B cell (primary cell): Measurements from ENCODE around the gene ARNT2. TPM values are rescaled to one million over a fixed set of nuclear protein-coding genes. Genes with fewer than 3 reads are reported as not detected.

Experiments used
- ATAC-seq: fragments of 200-7000 bp; cut with Tn5 transposase; one replicate; pipeline ENCODE4 v1.10.0; 2021; ENCODE audit warnings: low read depth, mild to moderate bottlenecking, moderate number of reproducible peaks, moderate library complexity
- CTCF ChIA-PET: fragments of 350-600 bp; sonication (Branson Sonifier 250); formaldehyde crosslinking; loops from one replicate; lab custom pipeline; 2021; ENCODE audit warnings: antibody characterized with exemption, inconsistent platforms; lab: Charles Lee
- POLR2A ChIA-PET: fragments of 350-600 bp; sonication (Branson Sonifier 250); formaldehyde crosslinking; loops from one replicate; lab custom pipeline; 2021; ENCODE audit warnings: antibody characterized with exemption; lab: Charles Lee
- DNase-seq: peaks from one replicate; pipeline ENCODE4 v3.0.0; 2013
- H2AFZ ChIP-seq: 2 replicates; pipeline ENCODE4 v1.6.1; 2012; ENCODE audit warnings: mild to moderate bottlenecking, low read depth, low read length; ENCODE audit not compliant: insufficient read depth, poor library complexity, severe bottlenecking
- H3K27ac ChIP-seq, 2 donors: 1 replicate in 1 of 2; 2 replicates in 1 of 2; pipeline ENCODE4 v1.5.1; 2012 to 2013; ENCODE audit warnings: low read length in 2 of 2, mild to moderate bottlenecking in 2 of 2, moderate library complexity in 1 of 2
- H3K27me3 ChIP-seq, 4 experiments: fragments of 200-600 bp in 1 of 4; sonication (generic) in 1 of 4; replicated peaks in 1 of 4; 1 replicate in 2 of 4; 2 replicates in 2 of 4; pipeline versions ENCODE4 v1.6.1 to v1.7.0; 2013 to 2016; ENCODE audit warnings: low read length in 3 of 4, mild to moderate bottlenecking in 2 of 4, mixed read lengths in 1 of 4, moderate library complexity in 1 of 4; ENCODE audit not compliant: insufficient read depth in 4 of 4, control insufficient read depth in 3 of 4; ENCODE audit errors: control extremely low read depth in 1 of 4
- H3K36me3 ChIP-seq, 2 experiments: replicated peaks in 1 of 2; 1 replicate in 1 of 2; 2 replicates in 1 of 2; pipeline versions ENCODE4 v1.6.1 to v1.7.1; 2013; ENCODE audit warnings: low read length in 1 of 2; ENCODE audit not compliant: insufficient read depth in 2 of 2, control insufficient read depth in 1 of 2; ENCODE audit errors: control extremely low read depth in 1 of 2, extremely low read depth in 1 of 2
- H3K4me1 ChIP-seq, 2 donors: fragments of 200-600 bp in 1 of 2; sonication (generic) in 1 of 2; 1 replicate in 1 of 2; 2 replicates in 1 of 2; pipeline versions ENCODE4 v1.5.1 to v1.6.1; 2013 to 2017; ENCODE audit warnings: low read length in 2 of 2; ENCODE audit not compliant: control insufficient read depth in 2 of 2, insufficient read depth in 2 of 2
- H3K4me2 ChIP-seq: replicated peaks from 2 replicates; pipeline ENCODE3; 2012; ENCODE audit warnings: mild to moderate bottlenecking, low read depth, low read length; ENCODE audit not compliant: poor library complexity, severe bottlenecking
- H3K4me3 ChIP-seq, 5 experiments: fragments of 200-600 bp in 1 of 5; sonication (generic) in 1 of 5; 1 replicate in 3 of 5; 2 replicates in 2 of 5; pipeline versions ENCODE4 v1.5.1 to v1.7.0; 2011 to 2016; ENCODE audit warnings: low read length in 4 of 5, mild to moderate bottlenecking in 4 of 5, low read depth in 2 of 5, control low read depth in 1 of 5, moderate library complexity in 1 of 5; ENCODE audit not compliant: insufficient read depth in 1 of 5; ENCODE audit errors: control extremely low read depth in 1 of 5, extremely low read depth in 1 of 5
- H3K79me2 ChIP-seq: fragments of 200-600 bp; sonication (generic); one replicate; pipeline ENCODE4 v1.6.0; 2016; ENCODE audit warnings: low read length; ENCODE audit not compliant: control insufficient read depth, insufficient read depth
- H3K9ac ChIP-seq: fragments of 200-600 bp; sonication (generic); 2 replicates; pipeline ENCODE4 v1.6.1; 2017; ENCODE audit warnings: mild to moderate bottlenecking, low read length, moderate library complexity
- H3K9me3 ChIP-seq, 3 donors: one replicate each; pipeline versions ENCODE4 v1.6.1 to v1.7.1; 2013; ENCODE audit warnings: low read length in 2 of 3; ENCODE audit not compliant: control insufficient read depth in 2 of 3, insufficient read depth in 1 of 3; ENCODE audit errors: control extremely low read depth in 1 of 3
- H4K20me1 ChIP-seq: 2 replicates; pipeline ENCODE4 v1.6.0; 2012; ENCODE audit warnings: mild to moderate bottlenecking, low read length; ENCODE audit not compliant: insufficient read depth, control insufficient read depth, poor library complexity, severe bottlenecking
- H3K27ac Mint-ChIP-seq: one replicate; pipeline ENCODE4 v1.8.0; 2021; ENCODE audit warnings: mixed read lengths
- H3K27me3 Mint-ChIP-seq: one replicate; pipeline ENCODE4 v1.8.0; 2021; ENCODE audit warnings: mixed read lengths
- H3K4me1 Mint-ChIP-seq: one replicate; pipeline ENCODE4 v1.8.0; 2021; ENCODE audit warnings: mixed read lengths
- H3K4me3 Mint-ChIP-seq: one replicate; pipeline ENCODE4 v1.8.0; 2021; ENCODE audit warnings: mixed read lengths
- H3K9me3 Mint-ChIP-seq: one replicate; pipeline ENCODE4 v1.8.0; 2022; ENCODE audit warnings: mixed read lengths; ENCODE audit not compliant: insufficient read depth
- EZH2 ChIP-seq: IDR thresholded peaks from 2 replicates; pipeline ENCODE4 v1.6.1; 2012; ENCODE audit warnings: borderline replicate concordance, low read depth, mild to moderate bottlenecking, moderate library complexity, low read length; ENCODE audit not compliant: insufficient read depth, poor library complexity, severe bottlenecking
- WGBS: methylation state at CpG from one replicate; pipeline ENCODE4 v1.1.5; 2013; ENCODE audit warnings: missing lambda C conversion rate; ENCODE audit not compliant: insufficient coverage; 5-methylcytosine and 5-hydroxymethylcytosine counted together
- intact Hi-C: fragments of 100-400 bp; cut with micrococcal nuclease; formaldehyde crosslinking; loops from one replicate; pipeline ENCODE4 v1.10.0; 2022
- polyA plus RNA-seq: library from polyadenylated mRNA; depleted of rRNA; stranded (reverse); fragments of >200 nt; gene quantifications from 2 replicates; pipeline ENCODE4 v1.2.3, GENCODE V29; 2012
- total RNA-seq, 2 donors: library from RNA; stranded (reverse); fragments of 120-200 nt in 1 of 2; gene quantifications; 1 replicate in 1 of 2; 2 replicates in 1 of 2; pipeline versions ENCODE4 v1.2.3 to v1.2.4, GENCODE V29; 2013 to 2022
- TF ChIP-seq, protein P1 (sequence below): fragments of 200-600 bp; IDR thresholded peaks from one replicate; pipeline ENCODE4 v1.8.0; 2022; ENCODE audit warnings: antibody characterized with exemption, mild to moderate bottlenecking

ARNT2 gene
- total and polyA plus RNA-seq, 2 donors (not counting 1 experiment from before 2014, with no cell fraction given), result not detected

- no peak overlapping the region for H3K27ac ChIP-seq
- Mint-ChIP-seq H3K27me3 (peaks cover 11% of the 10 kb centered on the region), H3K4me1 (peaks cover 4% of the 10 kb centered on the region), H3K9me3 (no peaks in the 10 kb centered on the region), H3K4me3 (no peak overlapping the region), H3K27ac (no peak overlapping the region)
- H2AFZ ChIP-seq, result no peak overlapping the region
- H4K20me1 ChIP-seq, result no peaks in the 10 kb centered on the region
- peaks cover 0 to 8% (median 4%) of the 10 kb centered on the region in 4 experiments for H3K27me3 ChIP-seq
- no peak for TF ChIP-seq EZH2
- TF ChIP-seq, protein P1, sequence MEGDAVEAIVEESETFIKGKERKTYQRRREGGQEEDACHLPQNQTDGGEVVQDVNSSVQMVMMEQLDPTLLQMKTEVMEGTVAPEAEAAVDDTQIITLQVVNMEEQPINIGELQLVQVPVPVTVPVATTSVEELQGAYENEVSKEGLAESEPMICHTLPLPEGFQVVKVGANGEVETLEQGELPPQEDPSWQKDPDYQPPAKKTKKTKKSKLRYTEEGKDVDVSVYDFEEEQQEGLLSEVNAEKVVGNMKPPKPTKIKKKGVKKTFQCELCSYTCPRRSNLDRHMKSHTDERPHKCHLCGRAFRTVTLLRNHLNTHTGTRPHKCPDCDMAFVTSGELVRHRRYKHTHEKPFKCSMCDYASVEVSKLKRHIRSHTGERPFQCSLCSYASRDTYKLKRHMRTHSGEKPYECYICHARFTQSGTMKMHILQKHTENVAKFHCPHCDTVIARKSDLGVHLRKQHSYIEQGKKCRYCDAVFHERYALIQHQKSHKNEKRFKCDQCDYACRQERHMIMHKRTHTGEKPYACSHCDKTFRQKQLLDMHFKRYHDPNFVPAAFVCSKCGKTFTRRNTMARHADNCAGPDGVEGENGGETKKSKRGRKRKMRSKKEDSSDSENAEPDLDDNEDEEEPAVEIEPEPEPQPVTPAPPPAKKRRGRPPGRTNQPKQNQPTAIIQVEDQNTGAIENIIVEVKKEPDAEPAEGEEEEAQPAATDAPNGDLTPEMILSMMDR, result no peak
- no peaks in the 10 kb centered on the region for H3K9me3 ChIP-seq
- H3K36me3 ChIP-seq, result no peaks in the 10 kb centered on the region
- no peak for ATAC-seq
- ChIA-PET CTCF (interaction anchor here (0.8 to 8.5 kb wide), 16 partner anchors 10 to 811 kb away, joined by 3 to 102 read pairs (median 4); no protein-coding TSS in a partner anchor), POLR2A (no interaction called here)
- H3K4me1 ChIP-seq, result peaks cover 0 to 4% of the 10 kb centered on the region in 2 donors
- H3K9ac ChIP-seq, result no peak overlapping the region
- WGBS, result 80% methylated on average over 1 of the region's 4 CpGs
- intact Hi-C loops, result loop anchor here (5.0 to 10.0 kb wide), 2 partner anchors 400 to 648 kb away; no protein-coding TSS in a partner anchor
- no peak overlapping the region for H3K4me2 ChIP-seq
- no peak overlapping the region for H3K4me3 ChIP-seq
- DNase-seq, result no peak
- H3K79me2 ChIP-seq, result no peaks in the 10 kb centered on the region
These were observed 52.6 kb downstream of the ARNT2 start for GRCh38 chr15:80456517-80457492.
